NCI-H1694 (cell line): Measurements from ENCODE around the gene MRPL21.
A peak's percentile ranks its signal among the peaks of the same experiment; 100 is the strongest.
"Not testable (repeated sequence)": the region's sequence is repeated elsewhere in the genome, so short reads cannot be mapped to it uniquely, and the experiment has no call there.

ENCODE experiments used
- DNase-seq: peaks from one replicate; lab custom pipeline; 2025; lab: John Stamatoyannopoulos, UW

The MRPL21 gene

GRCh38 chr11:68911731-68912130, 8.1 kb upstream of the MRPL21 start:
- no peak for DNase-seq

- DNase-seq, result no peak
Observed at GRCh38 chr11:68910965-68911364, 7.3 kb upstream of the MRPL21 start.

GRCh38 chr11:68908273-68908672, 4.6 kb upstream of the MRPL21 start:
- no peak for DNase-seq

- DNase-seq, result no peak
Observed at GRCh38 chr11:68905421-68906360, 2.1 kb upstream of the MRPL21 start.

- DNase-seq, result no peak
Observed at GRCh38 chr11:68904248-68904847, 716 bp upstream of the MRPL21 start.

- DNase-seq, result no peak
Observed at GRCh38 chr11:68900835-68901381, 2.7 kb downstream of the MRPL21 start.

- DNase-seq, result no peak
Observed at GRCh38 chr11:68897441-68897840, 6.2 kb downstream of the MRPL21 start.

GRCh38 chr11:68896171-68896959, 7.3 kb downstream of the MRPL21 start:
- no peak for DNase-seq

- DNase-seq, result no peak
Observed at GRCh38 chr11:68893282-68893681, 10.3 kb downstream of the MRPL21 start.

- no peak for DNase-seq
Observed at GRCh38 chr11:68892576-68892975, 11.1 kb downstream of the MRPL21 start.

GRCh38 chr11:68891351-68891948, 12.2 kb downstream of the MRPL21 start:
- no peak for DNase-seq

GRCh38 chr11:68890490-68891231, 13.0 kb downstream of the MRPL21 start:
- DNase-seq, result peak; percentile 50

- DNase-seq, result no peak
Observed at GRCh38 chr11:68889948-68890446, 13.6 kb downstream of the MRPL21 start.

GRCh38 chr11:68884827-68885226, 18.8 kb downstream of the MRPL21 start:
- DNase-seq, result not testable (repeated sequence)

- no peak for DNase-seq
Observed at GRCh38 chr11:68882391-68882790, 21.2 kb downstream of the MRPL21 start.

GRCh38 chr11:68881320-68881719, 22.3 kb downstream of the MRPL21 start:
- no peak for DNase-seq

GRCh38 chr11:68880851-68881250, 22.8 kb downstream of the MRPL21 start:
- no peak for DNase-seq

- DNase-seq, result no peak
Observed at GRCh38 chr11:68878022-68878421, 25.6 kb downstream of the MRPL21 start.

- DNase-seq, result no peak
Observed at GRCh38 chr11:68872216-68873003, 31.2 kb downstream of the MRPL21 start.

GRCh38 chr11:68870470-68870869, 33.2 kb downstream of the MRPL21 start:
- no peak for DNase-seq
